ENCODE results near the gene MITF. TPM values are rescaled to one million over a fixed set of nuclear protein-coding genes. Genes with fewer than 3 reads are reported as not detected.

The MITF gene
- total RNA-seq, 1 donor from 2014 or later: 8.7 TPM

- no peak for TF ChIP-seq CTCF (conservative IDR thresholded peaks at IDR 0.05)
These were observed 89.6 kb downstream of the MITF start for GRCh38 chr3:69828817-69829216.

GRCh38 chr3:69830147-69830546, 90.9 kb downstream of the MITF start:
- DNase-seq (ENCODE audit: extremely low spot score, unreplicated experiment): no peak
- peaks cover 3% of the 10 kb centered on the region for H3K36me3 Mint-ChIP-seq
- no peaks in the 10 kb centered on the region for H3K4me1 Mint-ChIP-seq (ENCODE audit: unreplicated experiment)
- H3K4me3 Mint-ChIP-seq: no peak overlapping the region
- TF ChIP-seq CTCF (conservative IDR thresholded peaks at IDR 0.05): no peak
- no peak overlapping the region for H3K27ac Mint-ChIP-seq
- no peaks in the 10 kb centered on the region for H3K27me3 Mint-ChIP-seq
- H3K9me3 Mint-ChIP-seq: peaks cover 4% of the 10 kb centered on the region

More at GRCh38 chr3:69828817-69829216, 89.6 kb downstream of the MITF start:
- no peak for DNase-seq (ENCODE audit: extremely low spot score, unreplicated experiment)
- Mint-ChIP-seq H3K27ac (no peak overlapping the region), H3K4me1 (ENCODE audit: unreplicated experiment) (no peaks in the 10 kb centered on the region), H3K4me3 (no peak overlapping the region), H3K27me3 (no peaks in the 10 kb centered on the region), H3K36me3 (no peaks in the 10 kb centered on the region), H3K9me3 (no peaks in the 10 kb centered on the region)

- Mint-ChIP-seq H3K4me1 (ENCODE audit: unreplicated experiment) (no peaks in the 10 kb centered on the region), H3K36me3 (peaks cover 3% of the 10 kb centered on the region), H3K27ac (no peak overlapping the region), H3K9me3 (peaks cover 9% of the 10 kb centered on the region), H3K27me3 (no peaks in the 10 kb centered on the region), H3K4me3 (no peak overlapping the region)
- TF ChIP-seq CTCF (conservative IDR thresholded peaks at IDR 0.05): no peak
- no peak for DNase-seq (ENCODE audit: extremely low spot score, unreplicated experiment)
These were observed 92.5 kb downstream of the MITF start for GRCh38 chr3:69831737-69832136.

- no peaks in the 10 kb centered on the region for H3K27me3 Mint-ChIP-seq
- peaks cover 9% of the 10 kb centered on the region for H3K9me3 Mint-ChIP-seq
- H3K27ac Mint-ChIP-seq: no peak overlapping the region
- DNase-seq (ENCODE audit: extremely low spot score, unreplicated experiment): no peak
- peaks cover 4% of the 10 kb centered on the region for H3K4me1 Mint-ChIP-seq (ENCODE audit: unreplicated experiment)
- peaks cover 3% of the 10 kb centered on the region for H3K36me3 Mint-ChIP-seq
- H3K4me3 Mint-ChIP-seq: no peak overlapping the region
- no peak for TF ChIP-seq CTCF (conservative IDR thresholded peaks at IDR 0.05)
These were observed 94.3 kb downstream of the MITF start for GRCh38 chr3:69833591-69833990.

- Mint-ChIP-seq H3K27ac (no peak overlapping the region), H3K9me3 (peaks cover 9% of the 10 kb centered on the region), H3K4me3 (no peak overlapping the region), H3K27me3 (no peaks in the 10 kb centered on the region), H3K4me1 (ENCODE audit: unreplicated experiment) (peaks cover 14% of the 10 kb centered on the region), H3K36me3 (peaks cover 3% of the 10 kb centered on the region)
- DNase-seq (ENCODE audit: extremely low spot score, unreplicated experiment): no peak
- TF ChIP-seq CTCF (conservative IDR thresholded peaks at IDR 0.05): no peak
These were observed 99.0 kb downstream of the MITF start for GRCh38 chr3:69838217-69838616.
